ENCODE data around the gene MAMDC4.
"Not testable (repeated sequence)": the region's sequence is repeated elsewhere in the genome, so short reads cannot be mapped to it uniquely, and the experiment has no call there.

Gene MAMDC4

DNA sequence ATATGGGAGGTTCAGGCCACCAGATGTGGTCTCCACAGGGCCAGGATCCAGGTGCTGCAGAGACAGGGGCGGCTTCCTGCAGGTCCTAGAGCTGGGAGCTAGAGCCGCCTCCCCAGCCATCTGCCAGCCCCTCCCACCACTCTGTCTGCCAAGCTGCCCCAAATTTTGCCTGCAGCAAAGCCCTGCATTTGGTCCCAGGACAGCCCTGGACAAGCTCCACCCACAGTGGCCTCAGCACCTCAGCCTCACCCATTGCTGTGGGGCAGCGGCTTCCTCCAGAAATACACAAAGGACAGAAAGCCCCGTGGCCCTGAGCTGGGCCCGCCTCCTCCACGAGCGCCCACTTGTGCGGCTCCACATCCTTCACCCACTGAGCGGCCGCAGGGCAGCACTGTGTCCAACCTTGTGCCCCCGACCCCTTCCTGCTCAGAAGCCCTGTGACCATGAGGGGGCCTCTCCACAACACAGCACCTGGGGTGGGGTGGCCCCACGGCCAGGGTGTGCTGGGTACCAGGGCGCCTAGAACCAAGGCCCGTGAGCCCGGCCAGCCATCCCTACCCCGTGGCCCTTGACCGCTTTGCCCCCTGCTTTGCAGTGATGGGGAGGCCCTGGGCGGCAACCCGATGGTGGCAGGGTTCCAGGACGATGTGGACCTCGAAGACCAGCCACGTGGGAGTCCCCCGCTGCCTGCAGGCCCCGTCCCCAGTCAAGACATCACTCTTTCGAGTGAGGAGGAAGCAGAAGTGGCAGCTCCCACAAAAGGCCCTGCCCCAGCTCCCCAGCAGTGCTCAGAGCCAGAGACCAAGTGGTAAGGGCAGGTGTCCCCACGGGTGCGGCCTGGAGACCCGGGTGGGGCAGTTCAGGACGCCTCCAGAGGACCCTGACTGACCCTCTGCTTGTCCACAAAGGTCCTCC lies 13.6 kb upstream of the MAMDC4 start:
- peaks cover 11% of the 10 kb centered on the region for H3K36me3 ChIP-seq (ENCODE audit: control insufficient read depth, insufficient read depth, low read length)
- DNase-seq (ENCODE audit: extremely low read depth, insufficient read length) = no peak
- no peak for TF ChIP-seq CTCF (IDR thresholded peaks at IDR 0.05; ENCODE audit: insufficient read depth, low read length, poor library complexity, severe bottlenecking)
- H3K4me3 ChIP-seq (replicated peaks; ENCODE audit: low read depth, low read length) = no peak overlapping the region
- H3K27me3 ChIP-seq (replicated peaks; ENCODE audit: control insufficient read depth, insufficient read depth, low read length) = no peaks in the 10 kb centered on the region

DNA sequence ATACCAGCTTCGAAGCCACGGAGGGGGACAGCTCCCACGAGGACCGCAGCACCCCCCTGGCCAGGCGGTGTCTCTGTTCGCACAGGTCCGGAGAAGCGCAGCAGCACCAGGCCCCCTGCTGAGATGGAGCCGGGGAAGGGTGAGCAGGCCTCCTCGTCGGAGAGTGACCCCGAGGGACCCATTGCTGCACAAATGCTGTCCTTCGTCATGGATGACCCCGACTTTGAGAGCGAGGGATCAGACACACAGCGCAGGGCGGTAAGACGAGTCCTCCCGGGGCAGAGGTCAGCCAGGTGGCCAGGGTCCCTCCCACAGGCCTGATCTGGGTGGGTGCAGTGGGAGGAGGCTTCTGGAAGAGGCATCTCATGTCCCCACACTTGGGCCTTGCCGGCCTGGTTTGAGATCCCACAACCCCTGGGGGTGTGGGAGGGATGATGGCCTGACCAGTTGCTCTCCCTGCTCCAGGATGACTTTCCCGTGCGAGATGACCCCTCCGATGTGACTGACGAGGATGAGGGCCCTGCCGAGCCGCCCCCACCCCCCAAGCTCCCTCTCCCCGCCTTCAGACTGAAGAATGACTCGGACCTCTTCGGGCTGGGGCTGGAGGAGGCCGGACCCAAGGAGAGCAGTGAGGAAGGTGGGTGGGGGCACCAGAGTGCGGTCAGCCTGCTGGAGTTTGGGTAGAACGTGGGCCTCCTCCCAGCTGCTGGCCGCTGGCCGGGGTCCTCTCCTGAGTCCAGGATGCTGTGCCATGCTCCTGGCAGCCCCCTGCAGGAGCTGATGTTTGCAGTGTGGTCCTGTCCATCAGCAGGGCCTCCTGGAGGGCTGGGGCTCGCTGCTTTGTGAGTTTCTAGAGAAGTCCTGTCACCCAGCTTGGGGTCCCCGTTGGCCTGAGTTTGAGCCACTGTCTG lies 12.7 kb upstream of the MAMDC4 start:
- TF ChIP-seq CTCF (IDR thresholded peaks at IDR 0.05; ENCODE audit: insufficient read depth, low read length, poor library complexity, severe bottlenecking) = no peak
- no peak overlapping the region for H3K4me3 ChIP-seq (replicated peaks; ENCODE audit: low read depth, low read length)
- peaks cover 9% of the 10 kb centered on the region for H3K36me3 ChIP-seq (ENCODE audit: control insufficient read depth, insufficient read depth, low read length)
- no peaks in the 10 kb centered on the region for H3K27me3 ChIP-seq (replicated peaks; ENCODE audit: control insufficient read depth, insufficient read depth, low read length)
- no peak for DNase-seq (ENCODE audit: extremely low read depth, insufficient read length)

GRCh38 chr9:136840140-136840876 lies 11.8 kb upstream of the MAMDC4 start:
- H3K4me3 ChIP-seq (replicated peaks; ENCODE audit: low read depth, low read length) = no peak overlapping the region
- peaks cover 9% of the 10 kb centered on the region for H3K36me3 ChIP-seq (ENCODE audit: control insufficient read depth, insufficient read depth, low read length)
- H3K27me3 ChIP-seq (replicated peaks; ENCODE audit: control insufficient read depth, insufficient read depth, low read length) = no peaks in the 10 kb centered on the region
- TF ChIP-seq CTCF (IDR thresholded peaks at IDR 0.05; ENCODE audit: insufficient read depth, low read length, poor library complexity, severe bottlenecking) = no peak
- DNase-seq (ENCODE audit: extremely low read depth, insufficient read length) = no peak

DNA sequence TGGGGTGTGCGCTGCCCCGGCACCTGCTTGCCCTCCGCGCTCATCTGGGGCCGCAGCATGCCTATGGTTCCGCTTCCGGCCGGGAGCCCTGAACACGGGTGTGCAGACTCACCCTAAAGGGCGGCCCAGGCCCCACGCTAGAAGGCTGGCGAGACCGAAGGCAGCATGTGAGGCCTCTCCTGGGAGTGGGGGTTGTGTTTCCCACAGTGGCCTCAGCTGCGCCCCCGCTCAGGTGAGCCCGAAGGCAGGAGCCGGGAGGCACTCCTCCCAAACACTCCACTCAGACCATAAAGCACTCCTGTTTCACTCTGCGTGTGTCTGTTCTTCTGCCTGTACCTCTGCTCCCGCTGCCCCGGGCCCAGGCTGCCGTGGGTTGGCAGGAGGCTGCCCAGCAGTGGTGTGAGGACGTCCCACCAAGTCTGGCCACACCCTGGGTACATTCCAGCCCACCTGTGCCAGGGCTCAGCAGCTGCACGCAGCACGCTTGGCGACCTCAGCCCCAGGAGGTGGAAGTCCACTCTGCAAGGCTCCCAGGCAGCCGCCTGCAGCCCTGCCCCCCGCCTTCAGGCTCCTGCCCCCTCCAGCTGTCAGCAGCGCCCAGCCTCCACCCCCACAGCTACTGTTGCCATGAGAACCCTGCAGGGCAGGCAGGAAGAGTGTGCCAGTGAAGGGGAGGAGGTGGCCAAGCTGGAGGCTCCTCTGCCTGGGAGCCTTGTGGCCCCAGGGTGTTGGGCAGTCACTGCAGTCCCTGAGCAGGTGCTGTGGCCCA lies 11.1 kb upstream of the MAMDC4 start:
- TF ChIP-seq CTCF (IDR thresholded peaks at IDR 0.05; ENCODE audit: insufficient read depth, low read length, poor library complexity, severe bottlenecking) = no peak
- no peak overlapping the region for H3K4me3 ChIP-seq (replicated peaks; ENCODE audit: low read depth, low read length)
- peaks cover 7% of the 10 kb centered on the region for H3K36me3 ChIP-seq (ENCODE audit: control insufficient read depth, insufficient read depth, low read length)
- no peaks in the 10 kb centered on the region for H3K27me3 ChIP-seq (replicated peaks; ENCODE audit: control insufficient read depth, insufficient read depth, low read length)
- DNase-seq (ENCODE audit: extremely low read depth, insufficient read length) = no peak

GRCh38 chr9:136841646-136842379 lies 10.3 kb upstream of the MAMDC4 start:
- H3K27me3 ChIP-seq (replicated peaks; ENCODE audit: control insufficient read depth, insufficient read depth, low read length); DNase-seq (ENCODE audit: extremely low read depth, insufficient read length); H3K36me3 ChIP-seq (ENCODE audit: control insufficient read depth, insufficient read depth, low read length): not testable (repeated sequence)
- peak overlapping the region; percentile 64 for H3K4me3 ChIP-seq (replicated peaks; ENCODE audit: low read depth, low read length)

All from GM06990 (cell line).